ENCODE data around the gene KCTD17. TPM values are rescaled to one million over a fixed set of nuclear protein-coding genes. Genes with fewer than 3 reads are reported as not detected.

The KCTD17 gene
- total RNA-seq, 4 donors from 2014 or later = 32.4 to 58.0 (median 48.1) TPM

DNA sequence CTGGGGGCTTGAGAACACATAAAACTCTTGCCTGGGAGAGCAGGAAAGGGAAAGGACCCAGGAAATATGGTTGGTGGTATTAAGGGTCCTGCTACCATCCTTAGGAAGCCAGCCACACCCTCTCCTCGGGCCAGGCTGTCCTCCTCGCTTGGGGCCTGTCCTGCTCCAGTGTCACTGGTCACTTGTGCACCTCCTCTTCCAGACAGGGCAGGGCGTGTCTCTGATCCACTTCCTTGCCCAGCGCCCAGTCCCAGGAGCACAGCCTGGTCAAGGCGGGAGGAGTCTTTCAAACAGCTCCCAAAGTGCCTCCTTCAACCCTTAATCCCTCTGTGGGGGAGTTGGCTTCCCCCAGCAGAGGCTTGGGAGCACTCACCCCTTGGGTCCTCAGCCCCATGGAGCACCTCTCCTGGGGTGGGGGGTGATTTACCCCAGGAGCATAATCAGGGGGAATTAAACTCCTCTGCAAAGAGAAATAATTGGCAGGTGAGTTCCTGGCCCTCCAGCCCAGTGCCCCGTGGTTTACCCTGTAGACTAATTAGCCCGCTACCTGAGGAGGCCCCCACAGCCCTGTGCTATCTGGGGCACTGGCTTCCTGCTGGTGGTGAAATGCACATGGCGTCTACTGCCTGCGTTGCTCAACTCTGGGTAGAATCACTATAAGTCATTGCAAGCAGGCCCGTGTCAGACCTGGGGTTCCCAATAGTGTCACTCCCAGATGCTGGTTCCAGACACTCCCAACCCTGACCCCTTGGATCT lies 49.9 kb downstream of the KCTD17 start:
- WGBS, 2 donors = 72 to 86% methylated on average over 10 of the region's 10 CpGs
- intact Hi-C loops (cut with DNase I; ENCODE audit: low total_unique reads) = no loop called here
- H3K4me3 ChIP-seq (ENCODE audit: low read depth, poor library complexity, severe bottlenecking) = no peak overlapping the region
- DNase-seq (ENCODE audit: low spot score in 2 of 2) = no peak
- no peak for TF ChIP-seq CTCF (IDR thresholded peaks at IDR 0.05)
- no peak for TF ChIP-seq POLR2A (IDR thresholded peaks at IDR 0.05)

GRCh38 chr22:37103151-37103550 lies 51.6 kb downstream of the KCTD17 start:
- 59 to 69% methylated on average over 18 of the region's 18 CpGs for WGBS, 2 donors
- no peak for TF ChIP-seq CTCF (IDR thresholded peaks at IDR 0.05)
- no peak for TF ChIP-seq POLR2A (IDR thresholded peaks at IDR 0.05)
- H3K4me3 ChIP-seq (ENCODE audit: low read depth, poor library complexity, severe bottlenecking) = no peak overlapping the region
- intact Hi-C loops (cut with DNase I; ENCODE audit: low total_unique reads) = no loop called here
- DNase-seq (ENCODE audit: low spot score in 2 of 2) = no peak

- intact Hi-C loops (cut with DNase I; ENCODE audit: low total_unique reads) = no loop called here
- 62 to 66% methylated on average over 14 of the region's 14 CpGs for WGBS, 2 donors
- no peak for DNase-seq (ENCODE audit: low spot score in 2 of 2)
- no peak for TF ChIP-seq POLR2A (IDR thresholded peaks at IDR 0.05)
- TF ChIP-seq CTCF (IDR thresholded peaks at IDR 0.05) = no peak
- no peak overlapping the region for H3K4me3 ChIP-seq (ENCODE audit: low read depth, poor library complexity, severe bottlenecking)
Observed at GRCh38 chr22:37103656-37104452, 52.3 kb downstream of the KCTD17 start.

GRCh38 chr22:37105154-37105553 lies 53.6 kb downstream of the KCTD17 start:
- H3K4me3 ChIP-seq (ENCODE audit: low read depth, poor library complexity, severe bottlenecking) = no peak overlapping the region
- intact Hi-C loops (cut with DNase I; ENCODE audit: low total_unique reads) = no loop called here
- WGBS, 2 donors = 31 to 42% methylated on average over 7 of the region's 7 CpGs
- DNase-seq (ENCODE audit: low spot score in 2 of 2) = no peak
- TF ChIP-seq POLR2A (IDR thresholded peaks at IDR 0.05) (no peak), CTCF (IDR thresholded peaks at IDR 0.05) (no peak)

DNA sequence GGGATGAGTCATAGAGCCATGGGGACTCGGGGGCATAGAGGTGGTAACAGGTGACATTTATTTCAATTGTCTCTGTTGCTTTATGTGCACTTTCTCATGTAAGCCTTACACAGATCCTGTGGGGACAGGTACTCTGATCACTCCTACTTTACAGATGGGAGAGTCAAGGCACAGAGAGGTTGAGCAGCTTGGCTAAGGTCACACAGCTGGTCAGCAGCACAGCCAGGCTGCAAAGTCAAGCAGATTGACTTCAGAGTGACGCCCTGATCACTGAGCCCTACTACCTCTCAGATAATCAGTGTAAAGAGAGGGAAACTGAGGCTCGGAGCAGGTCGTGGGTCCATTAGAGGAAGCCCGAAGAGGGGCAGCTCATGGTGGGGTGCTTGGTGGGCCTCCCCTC lies 54.4 kb downstream of the KCTD17 start:
- TF ChIP-seq CTCF (IDR thresholded peaks at IDR 0.05) (no peak), POLR2A (IDR thresholded peaks at IDR 0.05) (no peak)
- intact Hi-C loops (cut with DNase I; ENCODE audit: low total_unique reads) = no loop called here
- 74 to 85% methylated on average over 5 of the region's 5 CpGs for WGBS, 2 donors
- DNase-seq (ENCODE audit: low spot score in 2 of 2) = no peak
- H3K4me3 ChIP-seq (ENCODE audit: low read depth, poor library complexity, severe bottlenecking) = no peak overlapping the region

Data from lower leg skin (tissue), 4 donors.